SW480 (cell line): ENCODE results near the gene SRRM4.
"Not testable (repeated sequence)": the region's sequence is repeated elsewhere in the genome, so short reads cannot be mapped to it uniquely, and the experiment has no call there.

Experiments used
- DNase-seq: peaks from one replicate; pipeline ENCODE4 v3.0.0-alpha.2; 2016; ENCODE audit warnings: low spot score

SRRM4 gene

GRCh38 chr12:119069147-119069642 lies 87.9 kb downstream of the SRRM4 start:
- DNase-seq: no peak

GRCh38 chr12:119071176-119071575 lies 89.8 kb downstream of the SRRM4 start:
- DNase-seq: no peak

- DNase-seq: no peak
Measured at GRCh38 chr12:119071638-119072231, 90.4 kb downstream of the SRRM4 start.

GRCh38 chr12:119072440-119072839 lies 91.1 kb downstream of the SRRM4 start:
- DNase-seq: no peak

- DNase-seq: no peak
Measured at GRCh38 chr12:119075222-119075787, 94.0 kb downstream of the SRRM4 start.

GRCh38 chr12:119075918-119076317 lies 94.6 kb downstream of the SRRM4 start:
- no peak for DNase-seq

GRCh38 chr12:119079530-119079929 lies 98.2 kb downstream of the SRRM4 start:
- no peak for DNase-seq

- no peak for DNase-seq
Measured at GRCh38 chr12:119082016-119082415, 100.7 kb downstream of the SRRM4 start.

- no peak for DNase-seq
Measured at GRCh38 chr12:119082496-119082895, 101.2 kb downstream of the SRRM4 start.

- DNase-seq: no peak
Measured at GRCh38 chr12:119088685-119089379, 107.5 kb downstream of the SRRM4 start.

GRCh38 chr12:119089380-119090013 lies 108.2 kb downstream of the SRRM4 start:
- no peak for DNase-seq

- no peak for DNase-seq
Measured at GRCh38 chr12:119090276-119090675, 108.9 kb downstream of the SRRM4 start.

GRCh38 chr12:119090865-119091264 lies 109.5 kb downstream of the SRRM4 start:
- DNase-seq: no peak

GRCh38 chr12:119096429-119097202 lies 115.3 kb downstream of the SRRM4 start:
- no peak for DNase-seq

- DNase-seq: no peak
Measured at GRCh38 chr12:119100933-119101332, 119.6 kb downstream of the SRRM4 start.

- no peak for DNase-seq
Measured at GRCh38 chr12:119102274-119102673, 120.9 kb downstream of the SRRM4 start.

- no peak for DNase-seq
Measured at GRCh38 chr12:119102714-119103113, 121.4 kb downstream of the SRRM4 start.

- not testable (repeated sequence) for DNase-seq
Measured at GRCh38 chr12:119104969-119105368, 123.6 kb downstream of the SRRM4 start.

GRCh38 chr12:119113496-119113986 lies 132.2 kb downstream of the SRRM4 start:
- DNase-seq: no peak

GRCh38 chr12:119114294-119114693 lies 133.0 kb downstream of the SRRM4 start:
- no peak for DNase-seq

- peak; percentile 22 for DNase-seq
Measured at GRCh38 chr12:119115296-119115905, 134.1 kb downstream of the SRRM4 start.
